ENCODE measurements around the gene DDX39A. TPM values are rescaled to one million over a fixed set of nuclear protein-coding genes. Genes with fewer than 3 reads are reported as not detected.

The DDX39A gene
- total and polyA plus RNA-seq, 2 of the 13 experiments (the other 11 are each of a cell fraction or from before 2014, with no cell fraction given), result 34.6 to 90.4 TPM

DNA sequence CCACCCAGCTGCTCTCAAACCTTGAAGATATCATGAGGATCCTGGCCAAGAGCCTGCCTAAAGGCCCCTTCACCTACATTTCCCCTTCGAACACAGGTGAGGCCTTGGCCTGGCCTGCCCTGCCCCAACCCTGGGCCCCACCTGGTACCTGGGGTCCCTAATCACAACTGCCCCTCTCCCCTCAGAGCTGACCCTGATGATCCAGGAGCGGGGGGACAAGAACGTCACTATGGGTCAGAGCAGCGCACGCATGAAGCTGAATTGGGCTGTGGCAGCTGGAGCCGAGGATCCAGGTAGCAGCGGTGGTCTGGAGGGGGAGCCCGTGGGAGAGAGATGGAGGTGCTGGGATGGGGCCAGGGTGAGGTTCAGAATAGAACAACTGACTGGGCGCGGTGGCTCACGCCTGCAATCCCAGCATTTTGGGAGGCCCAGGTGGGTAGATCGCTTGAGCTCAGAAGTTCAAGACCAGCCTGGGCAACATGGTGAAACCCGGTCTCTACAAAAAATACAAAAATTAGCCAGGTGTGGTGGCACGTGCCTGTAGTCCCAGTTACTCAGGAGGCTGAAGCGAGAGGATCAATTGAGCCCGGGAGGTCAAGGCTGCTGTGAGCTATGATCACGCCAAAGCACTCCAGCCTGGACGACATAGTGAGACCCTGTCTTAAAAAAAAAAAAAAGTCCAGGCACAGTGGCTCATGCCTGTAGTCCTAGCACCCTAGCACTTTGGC lies 17.5 kb downstream of the DDX39A start:
- H3K27ac ChIP-seq (ENCODE audit: extremely low read length, insufficient read depth, low read length), result no peak overlapping the region
- TF ChIP-seq HNRNPLL (IDR thresholded peaks at IDR 0.05; ENCODE audit: low read depth, low read length, poor library complexity, severe bottlenecking), result no peak
- TF ChIP-seq ZNF737 (CRISPR knock-in tag; IDR thresholded peaks at IDR 0.05; ENCODE audit: borderline replicate concordance), result no peak
- TF ChIP-seq KLF13 (CRISPR knock-in tag; IDR thresholded peaks at IDR 0.05), result no peak
- TF ChIP-seq ZBTB42 (CRISPR knock-in tag; IDR thresholded peaks at IDR 0.05), result no peak
- TF ChIP-seq ZNF460 (CRISPR knock-in tag; IDR thresholded peaks at IDR 0.05; ENCODE audit: borderline replicate concordance), result no peak
- TF ChIP-seq, protein P1, sequence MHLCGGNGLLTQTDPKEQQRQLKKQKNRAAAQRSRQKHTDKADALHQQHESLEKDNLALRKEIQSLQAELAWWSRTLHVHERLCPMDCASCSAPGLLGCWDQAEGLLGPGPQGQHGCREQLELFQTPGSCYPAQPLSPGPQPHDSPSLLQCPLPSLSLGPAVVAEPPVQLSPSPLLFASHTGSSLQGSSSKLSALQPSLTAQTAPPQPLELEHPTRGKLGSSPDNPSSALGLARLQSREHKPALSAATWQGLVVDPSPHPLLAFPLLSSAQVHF (CRISPR knock-in tag; IDR thresholded peaks at IDR 0.05), result no peak
- no peak for TF ChIP-seq ZEB1 (IDR thresholded peaks at IDR 0.05; ENCODE audit: insufficient replicate concordance, low read depth)
- no peak for TF ChIP-seq ZSCAN20 (CRISPR knock-in tag; IDR thresholded peaks at IDR 0.05; ENCODE audit: borderline replicate concordance)
- no peak for TF ChIP-seq RBM39 (IDR thresholded peaks at IDR 0.05; ENCODE audit: low read depth, low read length, poor library complexity, severe bottlenecking)
- no peak for TF ChIP-seq KAT7 (CRISPR knock-in tag; IDR thresholded peaks at IDR 0.05; ENCODE audit: borderline replicate concordance)
- no peak for TF ChIP-seq SETDB1 (CRISPR knock-in tag; IDR thresholded peaks at IDR 0.05; ENCODE audit: borderline replicate concordance)
- CTCF ChIA-PET (ENCODE audit: low intra/inter-chr PET ratio, low total read pairs), result no interaction called here
- no peak for FAIRE-seq
- intact Hi-C loops (cut with micrococcal nuclease; ENCODE audit: unreplicated experiment) (no loop called here), in situ Hi-C loops (cut with HindIII; ENCODE audit: extremely low pct_ligation_motif_present, low pct_unique_long_range_greater_than_20kb) (loop anchor here (25.0 kb wide), 1 partner anchor 514 kb away; the partner anchor contains the start of gene NANOS3)
- H3K9ac ChIP-seq (ENCODE audit: insufficient read depth, low read depth, low read length), result no peak overlapping the region
- H2AFZ ChIP-seq (ENCODE audit: low read length), result no peak overlapping the region
- no TSS peak for BruUV-seq (replicated peaks)
- no peaks in the 10 kb centered on the region for H3K27me3 ChIP-seq (ENCODE audit: control insufficient read depth in 1 of 2, insufficient read depth in 2 of 2, low read length in 2 of 2)
- no peak for DNase-seq (ENCODE audit: low spot score)
- POLR2A ChIA-PET, result no interaction called here
- WGBS (ENCODE audit: low lambda C conversion rate), result 73% methylated on average over 17 of the region's 18 CpGs
- no peaks in the 10 kb centered on the region for H3K9me3 ChIP-seq (ENCODE audit: low read length)
- H3K36me3 ChIP-seq (replicated peaks in 1 of 2; ENCODE audit: control insufficient read depth in 1 of 2, insufficient read depth in 2 of 2, low read length in 2 of 2), result no peaks in the 10 kb centered on the region
- ATAC-seq, result no peak
- H3K79me2 ChIP-seq (ENCODE audit: insufficient read depth, low read length), result no peaks in the 10 kb centered on the region
- no peak overlapping the region for H3K4me2 ChIP-seq (ENCODE audit: low read depth, low read length)
- no peak overlapping the region for H3K4me3 ChIP-seq (replicated peaks in 1 of 3; ENCODE audit: insufficient read depth in 1 of 3, low read depth in 2 of 3, low read length in 3 of 3)
- 0 out of 2 replicates have a peak, but pooled peaks cover 8% of the 10 kb centered on the region for H3K4me1 ChIP-seq (ENCODE audit: insufficient read depth, low read length)
- H4K20me1 ChIP-seq (ENCODE audit: insufficient read depth, low read length), result no peaks in the 10 kb centered on the region
